HG03439 (cell line): Measurements from ENCODE around the gene GOLGA6A.

Experiments
- ATAC-seq: cut with Tn5 transposase; IDR thresholded peaks from one replicate; pipeline ENCODE4 v1.9.1; 2021; ENCODE audit warnings: mild to moderate bottlenecking, moderate library complexity; ENCODE audit not compliant: unreplicated experiment

The GOLGA6A gene

DNA sequence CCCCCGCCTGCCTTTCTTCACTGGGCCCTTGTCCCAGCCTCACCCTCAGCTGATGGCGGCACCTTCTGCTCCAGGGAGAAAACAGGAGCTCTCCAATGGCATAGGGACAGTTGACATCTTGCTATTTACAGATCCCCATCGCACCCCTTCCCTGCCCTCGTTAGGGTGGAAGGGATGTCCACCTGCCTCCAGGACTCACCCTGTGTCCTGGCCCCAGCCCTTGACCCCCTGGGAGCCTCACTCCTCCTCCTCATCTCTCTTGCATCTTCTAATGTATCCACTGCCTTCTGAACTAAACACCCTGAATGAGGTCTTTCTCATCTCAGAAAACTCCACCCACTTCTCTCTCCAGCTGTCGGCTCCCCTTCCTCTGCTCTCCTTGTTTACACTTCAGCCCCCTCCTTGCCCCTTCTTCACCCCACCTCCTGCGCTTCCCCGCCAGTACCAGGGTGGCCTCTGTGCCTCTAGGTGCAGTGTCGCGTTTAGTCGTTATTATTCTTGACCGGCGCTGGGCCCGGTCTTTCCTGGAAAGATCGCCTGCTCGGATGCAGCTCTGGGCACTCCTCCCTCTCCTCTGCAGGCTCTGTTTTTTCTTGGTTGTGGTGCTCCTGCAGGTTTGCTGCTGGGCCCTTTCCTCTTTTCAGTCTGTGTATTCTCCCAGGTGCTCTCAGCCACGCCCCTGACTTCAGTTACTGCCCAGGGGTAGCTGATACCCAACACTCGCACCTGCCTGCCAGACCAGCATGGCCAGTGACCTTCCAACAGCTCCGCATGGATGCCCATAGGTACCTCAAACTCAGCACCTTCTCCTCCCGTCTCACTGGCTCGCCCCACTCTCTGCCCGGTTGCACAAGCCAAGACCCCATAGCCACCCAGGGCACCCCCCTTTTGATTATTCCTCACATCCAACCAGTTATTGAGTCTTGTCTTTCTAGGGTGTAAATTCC is 44.9 kb downstream of the GOLGA6A start:
- ATAC-seq: no peak

DNA sequence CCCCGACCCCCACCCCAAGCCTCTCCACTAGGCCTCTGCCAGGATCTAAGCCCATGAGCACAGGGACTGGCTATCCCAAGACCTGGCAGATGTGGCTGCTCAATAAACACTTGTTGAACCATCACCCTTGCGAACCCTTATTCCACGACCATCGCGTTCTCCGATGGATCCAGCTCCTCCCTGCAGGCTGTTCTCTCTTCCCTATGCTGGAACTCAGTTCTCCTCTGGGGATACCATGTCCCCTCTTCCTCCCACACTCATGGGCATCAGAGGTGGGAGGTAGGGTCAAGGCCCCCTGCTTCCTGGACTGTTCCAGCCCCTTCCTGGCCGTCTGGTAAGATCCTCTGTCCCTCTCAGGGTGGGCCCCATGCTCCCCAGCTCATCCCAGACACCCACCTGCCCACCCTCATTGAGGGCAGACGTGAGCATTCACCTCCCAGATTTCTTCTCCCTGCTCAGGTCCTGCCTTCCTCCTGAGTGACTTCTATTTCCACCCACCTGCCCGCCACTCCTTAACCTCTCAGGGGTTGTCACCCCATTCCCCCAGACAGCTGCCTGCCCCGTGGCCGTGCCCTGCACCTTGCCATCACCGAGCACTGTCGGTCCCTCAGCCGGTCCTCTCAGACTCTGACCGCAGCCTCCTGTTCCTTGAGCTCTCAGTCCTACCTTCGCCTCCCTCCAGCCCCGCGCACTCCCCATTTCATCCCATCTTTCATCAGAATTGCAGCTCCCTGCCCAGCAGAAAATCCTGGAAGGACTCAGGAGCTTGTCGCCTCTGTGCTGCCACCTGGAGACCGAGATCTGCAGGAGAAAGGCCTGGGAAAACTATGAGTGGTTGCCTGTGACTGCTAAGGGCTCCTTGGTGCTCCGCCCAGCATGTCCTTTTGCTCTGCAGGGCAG is 45.8 kb downstream of the GOLGA6A start:
- ATAC-seq: no peak

DNA sequence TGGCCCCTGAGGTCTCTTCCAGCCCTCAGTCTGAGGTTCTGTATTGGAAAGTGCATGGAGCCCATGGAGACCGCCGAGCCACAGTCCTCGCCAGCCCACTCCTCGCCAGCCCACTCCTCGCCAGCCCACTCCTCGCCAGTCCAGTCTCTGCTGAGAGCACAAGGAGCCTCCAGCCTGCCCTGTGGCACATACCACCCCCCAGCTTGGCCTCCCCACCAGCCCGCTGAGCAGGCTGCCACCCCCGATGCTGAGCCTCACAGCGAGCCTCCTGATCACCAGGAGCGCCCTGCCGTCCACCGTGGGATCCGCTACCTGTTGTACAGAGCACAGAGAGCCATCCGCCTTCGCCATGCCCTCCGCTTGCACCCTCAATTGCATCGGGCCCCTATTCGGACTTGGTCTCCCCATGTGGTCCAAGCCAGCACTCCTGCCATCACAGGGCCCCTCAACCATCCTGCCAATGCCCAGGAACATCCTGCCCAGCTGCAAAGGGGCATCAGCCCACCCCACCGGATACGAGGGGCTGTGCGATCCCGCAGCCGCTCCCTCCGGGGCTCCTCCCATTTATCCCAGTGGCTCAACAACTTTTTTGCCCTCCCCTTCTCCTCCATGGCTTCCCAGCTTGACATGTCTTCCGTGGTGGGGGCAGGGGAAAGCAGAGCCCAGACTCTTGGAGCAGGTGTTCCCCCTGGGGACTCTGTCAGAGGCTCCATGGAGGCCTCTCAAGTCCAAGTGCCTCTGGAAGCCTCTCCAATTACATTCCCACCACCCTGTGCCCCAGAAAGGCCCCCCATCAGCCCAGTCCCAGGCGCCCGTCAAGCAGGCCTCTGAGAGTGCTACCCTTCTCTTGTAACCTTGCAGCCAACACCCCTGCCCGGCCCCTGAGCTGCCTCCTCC is 47.0 kb downstream of the GOLGA6A start:
- ATAC-seq: no peak

DNA sequence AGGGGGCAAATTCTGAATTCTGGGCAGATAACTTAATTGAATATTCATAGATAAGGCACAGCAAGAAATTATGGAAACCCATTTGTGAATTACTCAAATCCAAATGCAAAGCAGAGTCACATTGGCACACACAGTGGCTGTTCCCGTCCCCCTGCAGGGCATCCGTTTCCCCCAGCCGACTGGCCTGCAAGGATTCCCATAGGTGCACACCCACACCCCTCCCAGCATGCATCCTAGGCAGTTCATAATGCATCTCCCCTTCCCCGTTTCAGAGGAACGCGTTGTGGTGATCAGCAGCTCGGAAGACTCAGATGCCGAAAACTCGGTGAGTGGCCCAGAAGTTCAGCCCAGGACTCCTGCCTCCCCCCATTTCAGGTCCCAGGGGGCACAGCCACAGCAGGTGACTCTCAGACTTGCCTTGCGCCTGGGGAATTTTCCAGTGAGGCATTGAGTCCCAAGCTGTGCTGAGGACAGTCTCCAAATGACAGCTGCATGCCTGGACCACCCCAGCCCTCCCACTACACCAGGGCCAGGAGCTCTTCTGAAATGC is 48.1 kb downstream of the GOLGA6A start:
- ATAC-seq: no peak

GRCh38 chr15:74032606-74033561 is 49.5 kb downstream of the GOLGA6A start:
- no peak for ATAC-seq

GRCh38 chr15:74032046-74032445 is 50.3 kb downstream of the GOLGA6A start:
- no peak for ATAC-seq

DNA sequence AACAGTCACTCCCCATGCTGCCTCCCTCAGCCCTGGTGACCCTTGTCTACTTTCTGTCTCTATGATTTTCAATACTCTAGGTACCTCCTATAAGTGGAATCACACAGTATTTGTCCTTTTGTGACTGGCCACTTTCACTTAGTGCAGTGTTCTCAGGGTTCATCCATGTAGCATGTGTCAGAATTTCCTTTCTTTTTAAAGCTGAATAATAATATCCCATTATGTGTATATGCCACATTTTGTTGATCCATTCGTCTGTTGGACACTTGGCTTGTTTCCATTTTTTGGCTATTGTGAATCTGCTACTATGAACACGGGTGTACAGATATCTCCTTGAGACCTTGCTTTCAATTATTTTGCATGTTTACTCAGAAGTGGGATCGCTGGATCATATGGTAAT is 53.7 kb downstream of the GOLGA6A start:
- no peak for ATAC-seq

- ATAC-seq: no peak
Observed at GRCh38 chr15:74027688-74028087, 54.7 kb downstream of the GOLGA6A start.

- no peak for ATAC-seq
Observed at GRCh38 chr15:74025436-74025835, 56.9 kb downstream of the GOLGA6A start.

GRCh38 chr15:74024687-74025086 is 57.7 kb downstream of the GOLGA6A start:
- no peak for ATAC-seq

- ATAC-seq: no peak
Observed at GRCh38 chr15:74022706-74023470, 59.5 kb downstream of the GOLGA6A start.
